Keratinocyte (primary cell): ENCODE results near the gene HNRNPDL. TPM values are rescaled to one million over a fixed set of nuclear protein-coding genes. Genes with fewer than 3 reads are reported as not detected.

ENCODE experiments used
- DNase-seq: peaks from one replicate; pipeline ENCODE4 v3.0.0-alpha.2; 2011; ENCODE audit warnings: low read depth, missing footprints, low spot score
- FAIRE-seq: peaks from 2 replicates; lab custom pipeline; 2011; peaks lifted over from hg19 to GRCh38; lab: Jason Lieb, UNC
- H2AFZ ChIP-seq: 2 replicates; pipeline ENCODE4 v1.6.0; 2012; ENCODE audit warnings: low read length, control low read depth, inconsistent platforms; ENCODE audit not compliant: control insufficient read depth
- H3K27ac ChIP-seq: 2 replicates; pipeline ENCODE4 v1.5.1; 2011; ENCODE audit warnings: low read length; ENCODE audit not compliant: control insufficient read depth, insufficient read depth
- H3K27me3 ChIP-seq: 3 replicates; pipeline ENCODE4 v1.6.0; 2011; ENCODE audit warnings: low read length; ENCODE audit not compliant: control insufficient read depth, insufficient read depth; ENCODE audit errors: extremely low read depth
- H3K36me3 ChIP-seq, 2 experiments: 2 replicates in 1 of 2; 3 replicates in 1 of 2; pipeline ENCODE4 v1.5.1; 2011; ENCODE audit warnings: low read length in 2 of 2, mild to moderate bottlenecking in 1 of 2; ENCODE audit not compliant: control insufficient read depth in 2 of 2, insufficient read depth in 2 of 2; ENCODE audit errors: extremely low read depth in 1 of 2
- H3K4me1 ChIP-seq: 3 replicates; pipeline ENCODE4 v1.5.1; 2011; ENCODE audit warnings: low read length; ENCODE audit not compliant: control insufficient read depth, insufficient read depth; ENCODE audit errors: extremely low read depth
- H3K4me2 ChIP-seq: 3 replicates; pipeline ENCODE4 v1.6.0; 2011; ENCODE audit warnings: low read depth, low read length; ENCODE audit not compliant: control insufficient read depth, insufficient read depth; ENCODE audit errors: extremely low read depth
- H3K4me3 ChIP-seq, 3 experiments: fragments of 200-600 bp in 1 of 3; sonication (generic) in 1 of 3; 2 replicates in 2 of 3; 3 replicates in 1 of 3; pipeline ENCODE4 v1.5.1; 2011 to 2016; ENCODE audit warnings: low read length in 3 of 3, mild to moderate bottlenecking in 3 of 3, control low read depth in 2 of 3, inconsistent platforms in 1 of 3, low read depth in 1 of 3, mixed read lengths in 1 of 3, mixed run types in 1 of 3, moderate library complexity in 1 of 3; ENCODE audit not compliant: control insufficient read depth in 2 of 3, insufficient read depth in 2 of 3; ENCODE audit errors: extremely low read depth in 1 of 3
- H3K79me2 ChIP-seq: 2 replicates; pipeline ENCODE4 v1.6.0; 2012; ENCODE audit warnings: low read length; ENCODE audit not compliant: control insufficient read depth, insufficient read depth
- H3K9ac ChIP-seq: 3 replicates; pipeline ENCODE4 v1.6.0; 2011; ENCODE audit warnings: low read length; ENCODE audit not compliant: control insufficient read depth, insufficient read depth; ENCODE audit errors: extremely low read depth
- H3K9me1 ChIP-seq: 3 replicates; pipeline ENCODE4 v1.6.0; 2011; ENCODE audit warnings: low read length; ENCODE audit not compliant: control insufficient read depth, insufficient read depth; ENCODE audit errors: extremely low read depth
- H3K9me3 ChIP-seq: 2 replicates; pipeline ENCODE4 v1.5.1; 2012; ENCODE audit warnings: low read depth, low read length; ENCODE audit not compliant: control insufficient read depth
- H4K20me1 ChIP-seq: 3 replicates; pipeline ENCODE4 v1.6.0; 2011; ENCODE audit warnings: low read length; ENCODE audit not compliant: control insufficient read depth, insufficient read depth; ENCODE audit errors: extremely low read depth
- CTCF ChIP-seq, 3 experiments: IDR thresholded peaks in 1 of 3; conservative IDR thresholded peaks in 1 of 3; optimal IDR thresholded peaks in 1 of 3; 2 replicates in 2 of 3; 3 replicates in 1 of 3; pipeline versions ENCODE3 to v1.5.1; 2011; ENCODE audit warnings: low read length in 3 of 3, mild to moderate bottlenecking in 3 of 3, moderate library complexity in 2 of 3, control low read depth in 1 of 3, inconsistent platforms in 1 of 3; ENCODE audit not compliant: insufficient read depth in 2 of 3; ENCODE audit errors: extremely low read depth in 1 of 3
- EZH2 ChIP-seq: IDR thresholded peaks from one replicate; pipeline ENCODE4 v1.6.1; 2012; ENCODE audit warnings: inconsistent platforms, mild to moderate bottlenecking, low read length, moderate library complexity
- dilution Hi-C: fragments of 300-500 bp; cut with MboI; formaldehyde crosslinking; loops from one replicate; pipeline ENCODE4 v1.7.0; 2020; ENCODE audit warnings: low sequenced_read_pairs; ENCODE audit not compliant: extremely low pct_ligation_motif_present
- polyA plus RNA-seq, 5 experiments: library from polyadenylated mRNA; depleted of rRNA in 3 of 5; stranded (reverse) in 3 of 5; stranded (forward) in 1 of 5; unstranded in 1 of 5; fragments of >200 nt; gene quantifications; 1 replicate in 1 of 5; 2 replicates in 3 of 5; 3 replicates in 1 of 5; pipeline versions ENCODE4 v1.2.1 to v1.2.3, GENCODE V29; 2011 to 2012; ENCODE audit warnings: missing spikeins in 2 of 5, low read depth in 1 of 5, low replicate concordance in 1 of 5

The HNRNPDL gene
- polyA plus RNA-seq, 1 donor (not counting 4 experiments of a cell fraction or from before 2014, with no cell fraction given) = 292 TPM

- H3K4me1 ChIP-seq = peaks cover 19% of the 10 kb centered on the region
- H2AFZ ChIP-seq = no peak overlapping the region
- no peak overlapping the region for H3K27ac ChIP-seq
- no peak overlapping the region for H3K4me2 ChIP-seq
- peaks cover 3 to 14% of the 10 kb centered on the region in 2 experiments for H3K36me3 ChIP-seq
- no peak for DNase-seq
- FAIRE-seq = no peak
- no peak overlapping the region for H3K9ac ChIP-seq
- dilution Hi-C loops = no loop called here
- peaks cover 2% of the 10 kb centered on the region for H3K9me1 ChIP-seq
- H3K4me3 ChIP-seq = no peak overlapping the region
- H3K27me3 ChIP-seq = no peaks in the 10 kb centered on the region
- H3K9me3 ChIP-seq = no peaks in the 10 kb centered on the region
- TF ChIP-seq CTCF (optimal IDR thresholded peaks at IDR 0.05 in 1 of 3, IDR thresholded peaks at IDR 0.05 in 1 of 3, conservative IDR thresholded peaks at IDR 0.05 in 1 of 3; ENCODE audit: extremely low read depth in 1 of 3, insufficient read depth in 2 of 3, low read length in 3 of 3) = no peak
- no peak for TF ChIP-seq EZH2
- peaks cover 90% of the 10 kb centered on the region for H3K79me2 ChIP-seq
- H4K20me1 ChIP-seq = no peaks in the 10 kb centered on the region
These were observed 8.8 kb upstream of the HNRNPDL start for GRCh38 chr4:82439088-82439487.

- peak overlapping the region in 2 of 3 experiments; percentile 34 to 49 for H3K4me3 ChIP-seq
- TF ChIP-seq EZH2 (no peak), CTCF (optimal IDR thresholded peaks at IDR 0.05 in 1 of 3, IDR thresholded peaks at IDR 0.05 in 1 of 3, conservative IDR thresholded peaks at IDR 0.05 in 1 of 3; ENCODE audit: extremely low read depth in 1 of 3, insufficient read depth in 2 of 3, low read length in 3 of 3) (no peak)
- peaks cover 3 to 18% of the 10 kb centered on the region in 2 experiments for H3K36me3 ChIP-seq
- H3K9me1 ChIP-seq = peaks cover 2% of the 10 kb centered on the region
- H4K20me1 ChIP-seq = no peaks in the 10 kb centered on the region
- H3K4me2 ChIP-seq = peak overlapping the region; percentile 84
- FAIRE-seq (peak; percentile 97), DNase-seq (peak; percentile 78)
- H3K4me1 ChIP-seq = peaks cover 30% of the 10 kb centered on the region
- H3K27ac ChIP-seq = peak overlapping the region; percentile 66
- H3K79me2 ChIP-seq = peaks cover 92% of the 10 kb centered on the region
- H3K27me3 ChIP-seq = no peaks in the 10 kb centered on the region
- H3K9ac ChIP-seq = peak overlapping the region; percentile 42
- H2AFZ ChIP-seq = no peak overlapping the region
- dilution Hi-C loops = no loop called here
- no peaks in the 10 kb centered on the region for H3K9me3 ChIP-seq
These were observed 7.2 kb upstream of the HNRNPDL start for GRCh38 chr4:82437285-82438005.
